GM12878 (cell line): Measurements from ENCODE around the gene LPCAT2. TPM values are rescaled to one million over a fixed set of nuclear protein-coding genes. Genes with fewer than 3 reads are reported as not detected.

Source experiments
- ATAC-seq: fragments of 200-7000 bp; cut with Tn5 transposase; 3 replicates; pipeline ENCODE4 v1.9.1; 2020; ENCODE audit warnings: mild to moderate bottlenecking, moderate library complexity
- BruUV-seq: library from RNA; stranded (reverse); fragments of 400-500 nt; replicated peaks from 2 replicates; lab custom pipeline; 2021; lab: Mats Ljungman, UMichigan
- CTCF ChIA-PET: fragments of 300-600 bp; sonication (Branson Sonifier 250); formaldehyde crosslinking; extraction: SDS; loops from one replicate; lab custom pipeline; 2021; ENCODE audit warnings: inconsistent platforms; lab: Yijun Ruan, JAX
- POLR2A ChIA-PET: fragments of 350-600 bp; formaldehyde crosslinking; extraction: SDS; loops from one replicate; lab custom pipeline; 2021; ENCODE audit warnings: inconsistent platforms; lab: Charles Lee
- RAD21 ChIA-PET: fragments of 300-600 bp; sonication (Branson Sonifier 250); formaldehyde crosslinking; loops from one replicate; lab custom pipeline; 2023; ENCODE audit warnings: antibody characterized with exemption; ENCODE audit not compliant: unreplicated experiment; lab: Charles Lee
- SMC1A ChIA-PET: fragments of 300-600 bp; sonication (Branson Sonifier 250); formaldehyde crosslinking; loops from one replicate; lab custom pipeline; 2023; ENCODE audit not compliant: unreplicated experiment, uncharacterized antibody; lab: Charles Lee
- DNase-seq: peaks from one replicate; pipeline ENCODE4 v3.0.0-alpha.2; 2011; ENCODE audit warnings: low read depth, low spot score
- FAIRE-seq: peaks from 3 replicates; lab custom pipeline; 2011; peaks lifted over from hg19 to GRCh38; lab: Jason Lieb, UNC
- H2AFZ ChIP-seq: 2 replicates; pipeline ENCODE4 v1.6.0; 2011; ENCODE audit warnings: low read depth, low read length, control low read depth; ENCODE audit not compliant: control insufficient read depth
- H3K27ac ChIP-seq: 2 replicates; pipeline ENCODE4 v1.5.1; 2011; ENCODE audit warnings: control low read depth; ENCODE audit not compliant: control insufficient read depth, insufficient read depth
- H3K27me3 ChIP-seq, 2 experiments: replicated peaks in 1 of 2; 2 replicates each; pipeline versions ENCODE4 v1.6.0 to v1.6.1; 2011; ENCODE audit warnings: low read length in 1 of 2; ENCODE audit not compliant: control insufficient read depth in 2 of 2, insufficient read depth in 2 of 2
- H3K36me3 ChIP-seq, 2 experiments: 2 replicates each; pipeline ENCODE4 v1.5.1; 2011; ENCODE audit warnings: low read length in 1 of 2; ENCODE audit not compliant: control insufficient read depth in 2 of 2, insufficient read depth in 2 of 2
- H3K4me1 ChIP-seq: 2 replicates; pipeline ENCODE4 v1.6.1; 2011; ENCODE audit warnings: mild to moderate bottlenecking, low read length, moderate library complexity, mixed read lengths; ENCODE audit not compliant: control insufficient read depth, insufficient read depth
- H3K4me2 ChIP-seq: 2 replicates; pipeline ENCODE4 v1.6.0; 2011; ENCODE audit warnings: control low read depth; ENCODE audit not compliant: control insufficient read depth, insufficient read depth
- H3K4me3 ChIP-seq: fragments of 200-600 bp; sonication (generic); 2 replicates; pipeline ENCODE4 v1.5.1; 2016
- H3K79me2 ChIP-seq: 2 replicates; pipeline ENCODE4 v1.6.0; 2011; ENCODE audit warnings: low read length; ENCODE audit not compliant: control insufficient read depth, insufficient read depth
- H3K9ac ChIP-seq: 2 replicates; pipeline ENCODE4 v1.8.0; 2011; ENCODE audit warnings: low read length, control low read depth, mixed read lengths; ENCODE audit not compliant: control insufficient read depth, insufficient read depth
- H3K9me3 ChIP-seq: replicated peaks from 3 replicates; pipeline ENCODE4 v1.5.1; 2011; ENCODE audit warnings: mild to moderate bottlenecking, low read length; ENCODE audit not compliant: control insufficient read depth, insufficient read depth
- H4K20me1 ChIP-seq: 2 replicates; pipeline ENCODE4 v1.6.0; 2011; ENCODE audit not compliant: control insufficient read depth, insufficient read depth
- ATF2 ChIP-seq: IDR thresholded peaks from 2 replicates; pipeline ENCODE4 v1.6.1; 2012; ENCODE audit warnings: low read length, inconsistent platforms
- ATF3 ChIP-seq: IDR thresholded peaks from 2 replicates; pipeline ENCODE4 v1.6.1; 2011; ENCODE audit warnings: low read depth, mild to moderate bottlenecking, low read length, moderate library complexity, borderline replicate concordance; ENCODE audit errors: extremely low read depth
- BHLHE40 ChIP-seq, 2 experiments: fragments of 450-650 bp in 1 of 2; IDR thresholded peaks; 2 replicates each; pipeline ENCODE4 v1.6.1; 2011 to 2017; ENCODE audit warnings: low read depth in 2 of 2, borderline replicate concordance in 1 of 2, improper control_type of control experiment in 1 of 2, low read length in 1 of 2, mild to moderate bottlenecking in 1 of 2
- CBX3 ChIP-seq: fragments of 200-600 bp; sonication (generic); IDR thresholded peaks from 2 replicates; pipeline ENCODE4 v1.6.1; 2016; ENCODE audit warnings: low read depth, borderline replicate concordance
- E4F1 ChIP-seq: fragments of 450-650 bp; IDR thresholded peaks from 2 replicates; pipeline ENCODE4 v1.6.1; 2018; ENCODE audit warnings: borderline replicate concordance, mild to moderate bottlenecking; ENCODE audit not compliant: partially characterized antibody
- ELK1 ChIP-seq: IDR thresholded peaks from 2 replicates; pipeline ENCODE4 v1.6.1; 2012; ENCODE audit warnings: low read depth, low read length, improper control_type of control experiment
- MEF2B ChIP-seq: fragments of 450-650 bp; IDR thresholded peaks from 2 replicates; pipeline ENCODE4 v1.6.1; 2018; ENCODE audit warnings: mild to moderate bottlenecking, moderate library complexity; ENCODE audit not compliant: partially characterized antibody, poor library complexity, severe bottlenecking
- NFYA ChIP-seq: IDR thresholded peaks from 2 replicates; pipeline ENCODE4 v1.6.1; 2011; ENCODE audit warnings: low read depth, mild to moderate bottlenecking, low read length, improper control_type of control experiment, borderline replicate concordance
- NRF1 ChIP-seq: conservative IDR thresholded peaks from 2 replicates; pipeline ENCODE4 v1.6.1; 2011; ENCODE audit warnings: mild to moderate bottlenecking, low read depth, low read length, improper control_type of control experiment
- POLR2A ChIP-seq: IDR thresholded peaks from 2 replicates; pipeline ENCODE4 v1.6.1; 2011; ENCODE audit warnings: low read depth, mild to moderate bottlenecking, low read length
- RAD51 ChIP-seq: fragments of 450-650 bp; IDR thresholded peaks from 2 replicates; pipeline ENCODE4 v1.6.1; 2016; ENCODE audit warnings: moderate library complexity, mild to moderate bottlenecking, inconsistent platforms
- RBBP5 ChIP-seq: fragments of 200-600 bp; sonication (generic); conservative IDR thresholded peaks from 2 replicates; pipeline ENCODE4 v1.6.1; 2016
- ZNF274 ChIP-seq: IDR thresholded peaks from one replicate; pipeline ENCODE4 v1.8.0; 2011; ENCODE audit not compliant: insufficient read length, insufficient read depth
- ZNF384 ChIP-seq: IDR thresholded peaks from 2 replicates; pipeline ENCODE4 v1.6.1; 2012; ENCODE audit warnings: low read depth, mild to moderate bottlenecking, low read length, improper control_type of control experiment, borderline replicate concordance
- WGBS: methylation state at CpG from one replicate; pipeline ENCODE4 v1.1.6; 2016; ENCODE audit warnings: low lambda C conversion rate; ENCODE audit not compliant: insufficient replicate concordance, insufficient coverage; ENCODE audit errors: missing lambda C conversion rate; 5-methylcytosine and 5-hydroxymethylcytosine counted together
- in situ Hi-C: fragments of 300-500 bp; cut with MboI; formaldehyde crosslinking; loops from 9 replicates; pipeline ENCODE4 v1.14.3; 2018; ENCODE audit warnings: mixed read lengths
- intact Hi-C: fragments of 100-400 bp; cut with micrococcal nuclease; formaldehyde crosslinking; loops from one replicate; pipeline ENCODE4 v1.14.2; 2022; ENCODE audit not compliant: unreplicated experiment
- polyA plus RNA-seq, 11 experiments: library from polyadenylated mRNA; depleted of rRNA in 4 of 11; unstranded in 6 of 11; stranded (reverse) in 5 of 11; fragments of >200 nt; fragmentation: Nextera tagmentation in 4 of 11; fragmentation: Illumina TruSeq in 1 of 11; extraction: Ambion mirVana in 4 of 11; extraction: Trizol in 1 of 11; gene quantifications; 1 replicate in 1 of 11; 2 replicates in 10 of 11; pipeline versions ENCODE4 v1.2.1 to v1.2.3, GENCODE V29; 2011 to 2016; ENCODE audit warnings: inconsistent platforms in 2 of 11, missing spikeins in 2 of 11, low read depth in 1 of 11
- total RNA-seq, 4 experiments: library from RNA; depleted of rRNA in 3 of 4; stranded (reverse); fragments of >200 nt in 3 of 4; fragmentation: Illumina TruSeq in 1 of 4; extraction: Trizol in 1 of 4; gene quantifications; 2 replicates each; pipeline versions ENCODE4 v1.2.1 to v1.2.3, GENCODE V29; 2013 to 2021

Gene LPCAT2
- total and polyA plus RNA-seq, 10 of the 15 experiments (the other 5 are each of a cell fraction or from before 2014, with no cell fraction given): 0.01 TPM; not detected in 9

- 0% methylated on average over 1 of the region's 1 CpG for WGBS
Measured at GRCh38 chr16:55521792-55522191, 12.9 kb downstream of the LPCAT2 start.

GRCh38 chr16:55526441-55526840 is 17.6 kb downstream of the LPCAT2 start:
- Histone ChIP-seq H3K27ac (no peak overlapping the region), H4K20me1 (no peaks in the 10 kb centered on the region), H3K79me2 (no peaks in the 10 kb centered on the region), H3K9ac (no peak overlapping the region), H3K4me2 (no peak overlapping the region), H3K36me3 (no peaks in the 10 kb centered on the region), H3K4me1 (no peaks in the 10 kb centered on the region), H3K27me3 (no peaks in the 10 kb centered on the region), H3K4me3 (no peak overlapping the region), H2AFZ (no peak overlapping the region), H3K9me3 (no peaks in the 10 kb centered on the region)
- no peak for FAIRE-seq
- SMC1A ChIA-PET: no interaction called here
- BruUV-seq: no TSS peak
- ATAC-seq: no peak
- in situ Hi-C loops: no loop called here
- intact Hi-C loops: no loop called here
- WGBS: 45% methylated on average over 2 of the region's 2 CpGs
- no peak for DNase-seq
- RAD21 ChIA-PET: no interaction called here
- CTCF ChIA-PET: no interaction called here
- POLR2A ChIA-PET: no interaction called here
- no peak for TF ChIP-seq ATF2
- no peak for TF ChIP-seq NRF1
- no peak for TF ChIP-seq MEF2B
- no peak for TF ChIP-seq ZNF274
- TF ChIP-seq ATF3: no peak
- no peak for TF ChIP-seq E4F1

More at GRCh38 chr16:55521792-55522191, 12.9 kb downstream of the LPCAT2 start:
- RAD21 ChIA-PET: no interaction called here
- POLR2A ChIA-PET: no interaction called here
- H3K4me2 ChIP-seq: no peak overlapping the region
- H3K27me3 ChIP-seq: no peaks in the 10 kb centered on the region
- no peak overlapping the region for H2AFZ ChIP-seq
- H3K4me1 ChIP-seq: no peaks in the 10 kb centered on the region
- no peak for TF ChIP-seq RAD51
- no peak for TF ChIP-seq ELK1
- TF ChIP-seq BHLHE40 (IDR thresholded peaks at IDR 0.05; ENCODE audit: borderline replicate concordance in 1 of 2, low read depth in 2 of 2, low read length in 1 of 2): no peak
- TF ChIP-seq NFYA: no peak
- no peak for TF ChIP-seq RBBP5
- no peak for TF ChIP-seq POLR2A
- TF ChIP-seq ZNF384: no peak
- TF ChIP-seq CBX3: no peak
- H3K27ac ChIP-seq: no peak overlapping the region
- no peaks in the 10 kb centered on the region for H3K9me3 ChIP-seq
- BruUV-seq: no TSS peak
- no peaks in the 10 kb centered on the region for H3K79me2 ChIP-seq
- CTCF ChIA-PET: no interaction called here
- intact Hi-C loops: no loop called here
- no peak for FAIRE-seq
- no peak overlapping the region for H3K9ac ChIP-seq
- SMC1A ChIA-PET: no interaction called here
- in situ Hi-C loops: no loop called here
- no peaks in the 10 kb centered on the region for H3K36me3 ChIP-seq
- DNase-seq: no peak
- no peak for ATAC-seq
- no peak overlapping the region for H3K4me3 ChIP-seq
- no peaks in the 10 kb centered on the region for H4K20me1 ChIP-seq
